ENCODE results near the gene SHLD2.

DNA sequence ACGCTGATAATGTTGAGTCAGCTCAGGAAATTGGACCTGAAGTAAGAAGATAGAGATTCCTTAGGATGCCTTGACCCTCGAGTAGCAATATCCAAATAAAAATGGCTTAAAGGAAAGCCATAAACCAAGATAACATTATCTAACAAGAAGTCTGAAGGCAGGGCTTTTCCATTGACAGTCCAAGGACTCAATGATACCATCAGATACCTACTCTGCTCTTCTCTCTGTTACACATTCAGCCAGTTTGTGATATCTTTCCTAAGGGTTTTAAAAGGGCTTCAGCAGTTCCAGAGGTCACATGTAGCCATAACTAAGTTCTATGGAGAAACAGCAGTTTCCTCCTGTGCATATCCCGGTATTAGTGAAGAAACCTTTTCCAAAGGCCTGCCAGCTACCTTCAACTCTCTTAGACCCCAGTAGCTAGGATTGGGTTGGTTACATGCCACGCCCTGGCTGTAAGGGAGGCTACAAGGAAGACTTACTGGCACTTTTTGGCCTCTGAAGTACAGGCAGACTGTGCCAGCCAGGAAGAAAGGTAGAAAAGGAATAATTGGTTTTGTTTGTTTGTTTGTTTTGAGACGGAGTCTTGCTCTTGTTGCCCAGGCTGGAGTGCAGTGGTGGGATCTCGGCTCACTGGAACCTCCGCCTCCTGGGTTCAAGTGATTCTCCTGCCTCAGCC, 10.6 kb downstream of the SHLD2 start:
- TF ChIP-seq, protein P1, sequence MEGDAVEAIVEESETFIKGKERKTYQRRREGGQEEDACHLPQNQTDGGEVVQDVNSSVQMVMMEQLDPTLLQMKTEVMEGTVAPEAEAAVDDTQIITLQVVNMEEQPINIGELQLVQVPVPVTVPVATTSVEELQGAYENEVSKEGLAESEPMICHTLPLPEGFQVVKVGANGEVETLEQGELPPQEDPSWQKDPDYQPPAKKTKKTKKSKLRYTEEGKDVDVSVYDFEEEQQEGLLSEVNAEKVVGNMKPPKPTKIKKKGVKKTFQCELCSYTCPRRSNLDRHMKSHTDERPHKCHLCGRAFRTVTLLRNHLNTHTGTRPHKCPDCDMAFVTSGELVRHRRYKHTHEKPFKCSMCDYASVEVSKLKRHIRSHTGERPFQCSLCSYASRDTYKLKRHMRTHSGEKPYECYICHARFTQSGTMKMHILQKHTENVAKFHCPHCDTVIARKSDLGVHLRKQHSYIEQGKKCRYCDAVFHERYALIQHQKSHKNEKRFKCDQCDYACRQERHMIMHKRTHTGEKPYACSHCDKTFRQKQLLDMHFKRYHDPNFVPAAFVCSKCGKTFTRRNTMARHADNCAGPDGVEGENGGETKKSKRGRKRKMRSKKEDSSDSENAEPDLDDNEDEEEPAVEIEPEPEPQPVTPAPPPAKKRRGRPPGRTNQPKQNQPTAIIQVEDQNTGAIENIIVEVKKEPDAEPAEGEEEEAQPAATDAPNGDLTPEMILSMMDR (conservative IDR thresholded peaks at IDR 0.05; ENCODE audit: low read length): no peak
- TF ChIP-seq EZH2phosphoT487 (IDR thresholded peaks at IDR 0.05; ENCODE audit: borderline replicate concordance, low read depth, low read length): no peak

Data from OCI-LY7 (cell line).